GM19099 (cell line): ENCODE results near the gene CMSS1.

Source experiments
- POLR2A ChIP-seq: IDR thresholded peaks from 3 replicates; pipeline ENCODE4 v1.6.1; 2011; ENCODE audit warnings: low read depth; ENCODE audit not compliant: insufficient read length; ENCODE audit errors: extremely low read depth

Gene CMSS1

DNA sequence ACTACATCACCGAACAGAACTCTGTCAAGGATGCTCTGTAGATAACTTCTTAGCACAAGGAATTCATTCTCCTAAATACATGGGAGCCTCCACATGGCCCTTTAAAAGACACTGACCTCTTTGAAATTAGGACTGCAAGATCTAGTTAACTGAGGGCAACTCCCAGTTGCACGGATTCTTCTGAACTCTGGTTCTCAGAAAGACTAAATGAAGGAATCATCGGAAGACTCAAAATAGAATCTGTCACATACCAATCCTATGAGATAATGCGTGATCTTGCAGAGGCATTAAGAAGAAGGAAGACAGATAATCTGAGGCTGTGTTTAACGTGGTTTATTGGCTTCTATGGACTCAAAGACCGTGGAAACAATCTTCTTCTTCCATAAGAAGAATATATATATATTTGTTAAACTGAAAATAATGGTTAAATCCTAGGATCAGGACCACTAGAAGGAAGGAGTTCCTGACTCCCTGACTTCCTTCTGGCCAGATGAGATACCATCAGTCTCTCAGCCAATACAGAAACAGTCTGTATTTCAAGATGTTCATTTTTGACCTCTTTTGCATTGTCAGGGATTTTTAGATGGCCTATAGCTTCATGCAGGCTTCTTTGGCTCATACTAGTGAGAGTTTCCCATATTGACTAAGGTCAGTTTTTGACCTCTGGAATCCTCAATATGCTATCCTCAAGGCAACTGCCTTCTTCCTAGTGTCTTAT lies 409.2 kb downstream of the CMSS1 start:
- no peak for TF ChIP-seq POLR2A

- TF ChIP-seq POLR2A: no peak
Observed at GRCh38 chr3:100227511-100227921, 409.9 kb downstream of the CMSS1 start.

GRCh38 chr3:100228247-100228646 lies 410.6 kb downstream of the CMSS1 start:
- TF ChIP-seq POLR2A: no peak

DNA sequence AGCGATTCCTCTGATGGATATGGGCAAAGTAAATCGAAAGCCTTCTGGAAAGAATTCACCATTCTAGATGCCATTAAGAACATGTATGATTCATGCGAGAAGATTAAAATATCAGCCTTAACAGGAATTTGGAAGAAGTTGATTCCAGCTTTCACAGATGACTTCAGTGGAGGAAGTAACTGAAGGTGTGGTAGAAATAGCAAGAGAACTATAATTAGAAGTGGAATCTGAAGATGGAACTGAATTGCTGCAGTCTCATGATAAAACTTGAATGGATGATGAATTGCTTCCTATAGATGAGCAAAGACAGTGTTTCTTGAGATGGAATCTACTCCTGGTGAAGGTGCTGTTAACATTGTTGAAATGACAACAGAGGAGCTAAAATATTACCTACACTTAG lies 413.0 kb downstream of the CMSS1 start:
- TF ChIP-seq POLR2A: no peak
